ENCODE data around the gene PDE1C. TPM values are rescaled to one million over a fixed set of nuclear protein-coding genes. Genes with fewer than 3 reads are reported as not detected.

Gene PDE1C
- polyA plus RNA-seq, 1 of the 3 experiments (the other 2 are of a cell fraction) = 4.6 TPM

GRCh38 chr7:32047801-32048200, 22.4 kb downstream of the PDE1C start (continued):
- TF ChIP-seq REST (IDR thresholded peaks at IDR 0.05; ENCODE audit: low read depth, low read length) (no peak), CTCF (IDR thresholded peaks at IDR 0.05) (no peak), USF2 (IDR thresholded peaks at IDR 0.05; ENCODE audit: borderline replicate concordance, low read depth, low read length) (no peak), MEF2A (IDR thresholded peaks at IDR 0.05; ENCODE audit: borderline replicate concordance, low read depth) (no peak), CHD2 (IDR thresholded peaks at IDR 0.05; ENCODE audit: low read length, partially characterized antibody) (no peak)

GRCh38 chr7:32047075-32047474, 23.1 kb downstream of the PDE1C start:
- ChIA-PET POLR2A (no interaction called here), CTCF (no interaction called here)
- Histone ChIP-seq H3K4me2 (no peak overlapping the region), H3K27ac (ENCODE audit: low read depth in 2 of 2, low read length in 1 of 2) (no peak overlapping the region), H3K27me3 (ENCODE audit: insufficient read depth) (no peaks in the 10 kb centered on the region; the same call in 1 of the 2 replicates), H3K9me2 (no peaks in the 10 kb centered on the region), H3F3A (replicated peaks; ENCODE audit: insufficient read depth) (no peaks in the 10 kb centered on the region), H3K9ac (no peak overlapping the region), H3K79me2 (ENCODE audit: insufficient read depth) (no peaks in the 10 kb centered on the region), H3K9me3 (no peaks in the 10 kb centered on the region), H4K20me1 (ENCODE audit: insufficient read depth) (no peaks in the 10 kb centered on the region), H3K4me1 (ENCODE audit: control insufficient read depth in 1 of 2, insufficient read depth in 2 of 2, low read depth in 1 of 2, low read length in 1 of 2) (no peaks in the 10 kb centered on the region; a peak in 1 of 4 replicates), H3K36me3 (replicated peaks in 1 of 2; ENCODE audit: control insufficient read depth in 1 of 2, insufficient read depth in 2 of 2, low read length in 1 of 2) (no peaks in the 10 kb centered on the region), H3K4me3 (ENCODE audit: low read depth in 2 of 2, low read length in 1 of 2) (no peak overlapping the region), H2AFZ (ENCODE audit: low read depth) (no peak overlapping the region)
- DNase-seq = no peak
- WGBS (ENCODE audit: low lambda C conversion rate) = 9% methylated on average over 3 of the region's 3 CpGs
- TF ChIP-seq NFIC (IDR thresholded peaks at IDR 0.05; ENCODE audit: borderline replicate concordance) = no peak
- no peak for TF ChIP-seq SMC3 (IDR thresholded peaks at IDR 0.05; ENCODE audit: low read depth, low read length)
- TF ChIP-seq JUND (IDR thresholded peaks at IDR 0.05) = no peak
- TF ChIP-seq MXI1 (IDR thresholded peaks at IDR 0.05; ENCODE audit: low read depth, low read length) = no peak
- TF ChIP-seq NRF1 (IDR thresholded peaks at IDR 0.05; ENCODE audit: low read depth, low read length) = no peak

Data from SK-N-SH (cell line).